ENCODE data around the gene VSIG4.

- TF ChIP-seq CTCF (IDR thresholded peaks at IDR 0.05): no peak
- TF ChIP-seq POLR2AphosphoS5 (IDR thresholded peaks at IDR 0.05): no peak
Measured at GRCh38 chrX:66019974-66020373, 19.9 kb downstream of the VSIG4 start.

All from gastroesophageal sphincter (tissue), 3 donors.